GM20000 (cell line): ENCODE data around the gene CRISPLD2.

Source experiments
- DNase-seq: peaks from one replicate; pipeline ENCODE4 v3.0.0; 2012; ENCODE audit warnings: low spot score
- CTCF ChIP-seq: IDR thresholded peaks from 2 replicates; pipeline ENCODE4 v1.5.1; 2012; ENCODE audit warnings: mild to moderate bottlenecking, control low read depth; ENCODE audit errors: extremely low read depth, missing control alignments

CRISPLD2 gene

GRCh38 chr16:84898447-84898846 lies 78.7 kb downstream of the CRISPLD2 start:
- DNase-seq, result no peak
- TF ChIP-seq CTCF, result no peak

- no peak for DNase-seq
- no peak for TF ChIP-seq CTCF
Measured at GRCh38 chr16:84899414-84899813, 79.6 kb downstream of the CRISPLD2 start.

- DNase-seq, result no peak
Measured at GRCh38 chr16:84905965-84906460, 86.2 kb downstream of the CRISPLD2 start.

GRCh38 chr16:84907051-84907450 lies 87.3 kb downstream of the CRISPLD2 start:
- no peak for TF ChIP-seq CTCF
- no peak for DNase-seq

More at GRCh38 chr16:84905965-84906460, 86.2 kb downstream of the CRISPLD2 start:
- TF ChIP-seq CTCF, result no peak

- no peak for TF ChIP-seq CTCF
- DNase-seq, result no peak
Measured at GRCh38 chr16:84907575-84907974, 87.8 kb downstream of the CRISPLD2 start.

GRCh38 chr16:84909476-84910085 lies 89.8 kb downstream of the CRISPLD2 start:
- TF ChIP-seq CTCF, result no peak
- no peak for DNase-seq

- no peak for TF ChIP-seq CTCF
- no peak for DNase-seq
Measured at GRCh38 chr16:84911486-84912216, 91.9 kb downstream of the CRISPLD2 start.
